Endothelial cell of umbilical vein (primary cell): ENCODE measurements around the gene PPM1M. TPM values are rescaled to one million over a fixed set of nuclear protein-coding genes. Genes with fewer than 3 reads are reported as not detected.

Experiments
- BruUV-seq: library from RNA; stranded (reverse); fragments of 400-500 nt; replicated peaks from 2 replicates; lab custom pipeline; 2021; lab: Mats Ljungman, UMichigan
- CTCF ChIA-PET: fragments of 300-600, 350-600 bp; sonication (Branson Sonifier 250); formaldehyde crosslinking; loops from one replicate; lab custom pipeline; 2021; ENCODE audit warnings: antibody characterized with exemption, inconsistent platforms; lab: Charles Lee
- POLR2A ChIA-PET: fragments of 300-600, 350-600 bp; sonication (Branson Sonifier 250); formaldehyde crosslinking; loops from one replicate; lab custom pipeline; 2021; ENCODE audit warnings: antibody characterized with exemption, inconsistent platforms; lab: Charles Lee
- DNase-seq: peaks from one replicate; pipeline ENCODE4 v3.0.0-alpha.2; 2011; ENCODE audit warnings: low read depth, low spot score
- FAIRE-seq: peaks from 2 replicates; lab custom pipeline; 2011; peaks lifted over from hg19 to GRCh38; lab: Jason Lieb, UNC
- H2AFZ ChIP-seq: 2 replicates; pipeline ENCODE4 v1.6.0; 2012; ENCODE audit warnings: low read depth, low read length, control low read depth, inconsistent platforms
- H3K27ac ChIP-seq: 2 replicates; pipeline ENCODE4 v1.5.1; 2011; ENCODE audit warnings: low read depth, mild to moderate bottlenecking, control low read depth, low read length, moderate library complexity; ENCODE audit not compliant: insufficient read depth
- H3K27me3 ChIP-seq, 2 experiments: 2 replicates each; pipeline versions ENCODE4 v1.6.0 to v1.6.1; 2011; ENCODE audit warnings: low read length in 2 of 2, mixed read lengths in 1 of 2; ENCODE audit not compliant: control insufficient read depth in 2 of 2, insufficient read depth in 2 of 2
- H3K36me3 ChIP-seq, 2 experiments: 2 replicates in 1 of 2; 3 replicates in 1 of 2; pipeline ENCODE4 v1.5.1; 2011; ENCODE audit warnings: low read length in 2 of 2, mild to moderate bottlenecking in 1 of 2, moderate library complexity in 1 of 2; ENCODE audit not compliant: control insufficient read depth in 2 of 2, insufficient read depth in 2 of 2; ENCODE audit errors: extremely low read depth in 1 of 2
- H3K4me1 ChIP-seq: 3 replicates; pipeline ENCODE4 v1.5.1; 2011; ENCODE audit warnings: mild to moderate bottlenecking, low read length; ENCODE audit not compliant: control insufficient read depth, insufficient read depth; ENCODE audit errors: extremely low read depth
- H3K4me2 ChIP-seq: 2 replicates; pipeline ENCODE4 v1.6.1; 2011; ENCODE audit warnings: low read length, control low read depth, mixed read lengths; ENCODE audit not compliant: insufficient read depth
- H3K4me3 ChIP-seq, 3 experiments: fragments of 200-600 bp in 1 of 3; sonication (generic), shearing (Covaris generic) in 1 of 3; replicated peaks in 1 of 3; 2 replicates each; pipeline ENCODE4 v1.5.1; 2011 to 2016; ENCODE audit warnings: control low read depth in 3 of 3, low read length in 3 of 3, mild to moderate bottlenecking in 2 of 3, inconsistent platforms in 1 of 3, low read depth in 1 of 3, moderate library complexity in 1 of 3; ENCODE audit not compliant: insufficient read depth in 1 of 3
- H3K79me2 ChIP-seq: 2 replicates; pipeline ENCODE4 v1.6.0; 2012; ENCODE audit warnings: low read length, inconsistent platforms; ENCODE audit not compliant: control insufficient read depth, insufficient read depth
- H3K9ac ChIP-seq: replicated peaks from 2 replicates; pipeline ENCODE3; 2011; ENCODE audit warnings: low read length, control low read depth; ENCODE audit not compliant: insufficient read depth; ENCODE audit errors: extremely low read depth
- H3K9me1 ChIP-seq: replicated peaks from 3 replicates; pipeline ENCODE4 v1.6.0; 2011; ENCODE audit warnings: mild to moderate bottlenecking, low read length; ENCODE audit not compliant: control insufficient read depth, insufficient read depth; ENCODE audit errors: extremely low read depth
- H3K9me3 ChIP-seq: replicated peaks from 2 replicates; pipeline ENCODE4 v1.5.1; 2012; ENCODE audit warnings: low read length, inconsistent platforms; ENCODE audit not compliant: control insufficient read depth, insufficient read depth
- H4K20me1 ChIP-seq: replicated peaks from 2 replicates; pipeline ENCODE3; 2011; ENCODE audit warnings: mild to moderate bottlenecking, low read length; ENCODE audit not compliant: control insufficient read depth, insufficient read depth; ENCODE audit errors: extremely low read depth
- EZH2 ChIP-seq: IDR thresholded peaks from 2 replicates; pipeline ENCODE4 v1.6.1; 2012; ENCODE audit warnings: borderline replicate concordance, low read depth, mild to moderate bottlenecking, moderate library complexity, low read length, inconsistent platforms; ENCODE audit not compliant: severe bottlenecking
- FOS ChIP-seq: IDR thresholded peaks from 2 replicates; pipeline ENCODE4 v1.6.1; 2011; ENCODE audit warnings: mild to moderate bottlenecking, low read length, moderate library complexity, borderline replicate concordance; ENCODE audit not compliant: insufficient read depth
- GATA2 ChIP-seq: IDR thresholded peaks from 2 replicates; pipeline ENCODE4 v1.7.0; 2011; ENCODE audit warnings: low read depth, mild to moderate bottlenecking, moderate library complexity, mixed read lengths, low read length; ENCODE audit not compliant: insufficient read length, insufficient read depth
- JUN ChIP-seq: IDR thresholded peaks from 2 replicates; pipeline ENCODE4 v1.6.1; 2011; ENCODE audit warnings: borderline replicate concordance, low read depth; ENCODE audit not compliant: insufficient read length, insufficient read depth
- MYC ChIP-seq: IDR thresholded peaks from one replicate; pipeline ENCODE4 v1.6.1; 2011; ENCODE audit warnings: mild to moderate bottlenecking, low read depth, low read length
- POLR2A ChIP-seq: IDR thresholded peaks from 2 replicates; pipeline ENCODE4 v1.6.1; 2012; ENCODE audit warnings: low read depth, mild to moderate bottlenecking, control low read depth, low read length
- POLR2AphosphoS5 ChIP-seq: IDR thresholded peaks from 2 replicates; pipeline ENCODE4 v1.6.1; 2012; ENCODE audit warnings: low read depth, mild to moderate bottlenecking, control low read depth, low read length, moderate library complexity; ENCODE audit not compliant: insufficient read depth
- dilution Hi-C: fragments of 300-500 bp; cut with MboI; formaldehyde crosslinking; loops from one replicate; pipeline ENCODE4 v1.15.0; 2019; ENCODE audit warnings: low sequenced_read_pairs; ENCODE audit not compliant: extremely low pct_ligation_motif_present
- intact Hi-C: fragments of 100-400 bp; cut with micrococcal nuclease; formaldehyde crosslinking; loops from one replicate; pipeline ENCODE4 v1.10.0; 2022
- polyA plus RNA-seq, 4 experiments: library from polyadenylated mRNA; depleted of rRNA in 3 of 4; stranded (reverse) in 3 of 4; unstranded in 1 of 4; fragments of >200 nt; gene quantifications; 2 replicates each; pipeline versions ENCODE4 v1.2.1 to v1.2.3, GENCODE V29; 2011 to 2012; ENCODE audit warnings: missing spikeins in 1 of 4
- total RNA-seq: library from RNA; stranded (reverse); gene quantifications from 2 replicates; pipeline ENCODE4 v1.2.3, GENCODE V29; 2021
- TF ChIP-seq, protein P1 (sequence below): IDR thresholded peaks from 2 replicates; pipeline ENCODE4 v1.6.1; 2011; ENCODE audit not compliant: insufficient read depth, insufficient read length
- TF ChIP-seq, protein P2 (sequence below), 2 donors: IDR thresholded peaks; 1 replicate in 1 of 2; 2 replicates in 1 of 2; pipeline ENCODE4 v1.5.1; 2011; ENCODE audit warnings: low read length in 2 of 2, mild to moderate bottlenecking in 2 of 2, moderate library complexity in 2 of 2, control low read depth in 1 of 2, inconsistent platforms in 1 of 2, low read depth in 1 of 2; ENCODE audit not compliant: insufficient read depth in 1 of 2; ENCODE audit errors: extremely low read depth in 1 of 2

The PPM1M gene
- total and polyA plus RNA-seq, 2 donors (not counting 3 experiments of a cell fraction or from before 2014, with no cell fraction given) = 13.7 to 19.4 TPM

DNA sequence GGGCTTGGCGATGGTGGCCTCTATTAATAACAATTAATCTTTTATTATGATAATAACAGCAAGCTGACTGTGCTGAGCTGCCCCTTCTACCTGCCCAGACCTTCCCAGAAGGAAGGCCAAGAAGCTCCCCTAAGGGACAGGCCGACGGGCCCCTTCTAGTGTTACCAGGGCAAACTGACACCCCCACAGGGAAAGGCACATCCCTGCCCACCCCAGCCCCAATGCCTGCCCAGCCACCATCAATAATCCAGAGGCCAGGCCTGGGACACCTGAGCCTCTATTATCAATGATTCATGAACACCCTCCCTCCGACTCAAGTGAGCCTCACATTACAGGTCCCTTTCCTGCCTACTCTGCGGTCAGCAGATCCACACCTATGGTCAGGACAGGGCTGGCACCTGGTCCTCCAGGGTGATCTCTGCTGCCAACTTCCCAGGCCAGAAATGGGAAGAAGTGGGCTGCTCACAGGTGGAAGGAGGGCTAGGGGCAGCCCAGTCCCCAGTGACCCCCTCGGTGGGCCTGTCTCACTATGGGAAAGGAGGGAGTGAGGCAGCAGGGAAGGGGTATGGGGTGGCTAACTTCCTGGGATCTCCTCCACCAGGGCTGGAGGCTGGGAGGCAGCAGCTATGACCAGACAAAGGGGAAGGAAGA lies 8.4 kb upstream of the PPM1M start:
- no peaks in the 10 kb centered on the region for H3K9me1 ChIP-seq
- H3K9ac ChIP-seq = no peak overlapping the region
- no peaks in the 10 kb centered on the region for H3K27me3 ChIP-seq
- intact Hi-C loops (loop anchor here (1.0 to 5.0 kb wide), 2 partner anchors 17 to 210 kb away; partner anchors contain the start of gene SEMA3G), dilution Hi-C loops (no loop called here)
- DNase-seq (no peak), FAIRE-seq (no peak)
- H3K27ac ChIP-seq = peak overlapping the region; percentile 80
- H2AFZ ChIP-seq = no peak overlapping the region
- H3K36me3 ChIP-seq = peaks cover 0 to 2% of the 10 kb centered on the region in 2 experiments
- CTCF ChIA-PET = interaction anchor here (0.7 to 7.3 kb wide), 15 partner anchors 15 to 212 kb away, joined by 3 to 104 read pairs (median 3); partner anchors contain the start of genes GLYCTK, POC1A, TLR9 and WDR82
- POLR2A ChIA-PET = interaction anchor here (0.9 kb wide), 1 partner anchor 18 kb away, joined by 3 read pairs; no protein-coding TSS in a partner anchor
- no peak overlapping the region for H3K4me3 ChIP-seq
- TF ChIP-seq FOS = no peak
- TF ChIP-seq MYC = no peak
- no peak for TF ChIP-seq GATA2
- no peak for TF ChIP-seq JUN
- no peak for TF ChIP-seq EZH2
- peaks cover 18% of the 10 kb centered on the region for H3K4me1 ChIP-seq
- H4K20me1 ChIP-seq = no peaks in the 10 kb centered on the region
- H3K4me2 ChIP-seq = peak overlapping the region; percentile 32
- peaks cover 40% of the 10 kb centered on the region for H3K79me2 ChIP-seq
- BruUV-seq = no TSS peak
- no peaks in the 10 kb centered on the region for H3K9me3 ChIP-seq

DNA sequence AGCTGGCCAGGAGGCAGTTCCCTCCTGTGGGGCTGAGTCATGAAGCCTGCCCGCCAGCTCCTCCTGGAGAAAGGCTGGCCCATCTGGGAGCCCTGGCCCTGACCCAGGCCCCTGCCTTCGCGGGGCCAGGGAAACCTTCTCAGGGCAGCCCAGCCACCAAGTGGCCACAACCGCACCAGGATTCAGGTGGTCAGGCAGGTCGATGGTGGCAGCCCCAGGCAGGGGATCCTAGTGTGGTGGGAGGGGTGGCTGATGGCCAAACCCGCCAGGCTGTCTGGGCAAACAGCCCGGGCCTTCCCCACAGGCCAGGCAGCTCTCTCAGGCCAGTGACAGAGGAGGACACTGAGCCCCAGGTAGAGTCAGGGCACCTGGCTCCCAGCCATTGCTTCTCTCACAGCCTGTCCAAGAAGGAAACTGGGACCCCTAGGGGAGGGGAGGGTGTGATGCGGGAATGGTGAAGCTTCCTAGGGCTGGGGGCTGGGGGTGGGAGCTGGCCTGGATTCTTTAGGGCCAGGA lies 7.8 kb upstream of the PPM1M start:
- no peaks in the 10 kb centered on the region for H3K9me3 ChIP-seq
- DNase-seq = peak; percentile 61
- TF ChIP-seq POLR2A = peak; percentile 16
- TF ChIP-seq GATA2 = no peak
- peak; percentile 39 for TF ChIP-seq POLR2AphosphoS5
- no peak for TF ChIP-seq MYC
- TF ChIP-seq, protein P1, sequence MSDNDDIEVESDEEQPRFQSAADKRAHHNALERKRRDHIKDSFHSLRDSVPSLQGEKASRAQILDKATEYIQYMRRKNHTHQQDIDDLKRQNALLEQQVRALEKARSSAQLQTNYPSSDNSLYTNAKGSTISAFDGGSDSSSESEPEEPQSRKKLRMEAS = no peak
- TF ChIP-seq EZH2 = no peak
- TF ChIP-seq, protein P2, sequence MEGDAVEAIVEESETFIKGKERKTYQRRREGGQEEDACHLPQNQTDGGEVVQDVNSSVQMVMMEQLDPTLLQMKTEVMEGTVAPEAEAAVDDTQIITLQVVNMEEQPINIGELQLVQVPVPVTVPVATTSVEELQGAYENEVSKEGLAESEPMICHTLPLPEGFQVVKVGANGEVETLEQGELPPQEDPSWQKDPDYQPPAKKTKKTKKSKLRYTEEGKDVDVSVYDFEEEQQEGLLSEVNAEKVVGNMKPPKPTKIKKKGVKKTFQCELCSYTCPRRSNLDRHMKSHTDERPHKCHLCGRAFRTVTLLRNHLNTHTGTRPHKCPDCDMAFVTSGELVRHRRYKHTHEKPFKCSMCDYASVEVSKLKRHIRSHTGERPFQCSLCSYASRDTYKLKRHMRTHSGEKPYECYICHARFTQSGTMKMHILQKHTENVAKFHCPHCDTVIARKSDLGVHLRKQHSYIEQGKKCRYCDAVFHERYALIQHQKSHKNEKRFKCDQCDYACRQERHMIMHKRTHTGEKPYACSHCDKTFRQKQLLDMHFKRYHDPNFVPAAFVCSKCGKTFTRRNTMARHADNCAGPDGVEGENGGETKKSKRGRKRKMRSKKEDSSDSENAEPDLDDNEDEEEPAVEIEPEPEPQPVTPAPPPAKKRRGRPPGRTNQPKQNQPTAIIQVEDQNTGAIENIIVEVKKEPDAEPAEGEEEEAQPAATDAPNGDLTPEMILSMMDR (IDR thresholded peaks at IDR 0.05; ENCODE audit: extremely low read depth in 1 of 2, insufficient read depth in 1 of 2, low read depth in 1 of 2, low read length in 2 of 2) = no peak
- no peak for TF ChIP-seq JUN
- peak; percentile 76 for TF ChIP-seq FOS
- H3K4me2 ChIP-seq = peak overlapping the region; percentile 32
- intact Hi-C loops = loop anchor here (1.0 to 5.0 kb wide), 4 partner anchors 17 to 210 kb away; partner anchors contain the start of gene SEMA3G
- POLR2A ChIA-PET = interaction anchor here (0.9 kb wide), 1 partner anchor 19 kb away, joined by 3 read pairs; no protein-coding TSS in a partner anchor
- peak overlapping the region; percentile 80 for H3K27ac ChIP-seq
- peak; percentile 92 for FAIRE-seq
- no peaks in the 10 kb centered on the region for H3K9me1 ChIP-seq
- CTCF ChIA-PET = interaction anchor here (0.7 to 7.3 kb wide), 14 partner anchors 16 to 212 kb away, joined by 3 to 104 read pairs (median 4); partner anchors contain the start of genes GLYCTK, POC1A, TLR9 and WDR82
- no peaks in the 10 kb centered on the region for H4K20me1 ChIP-seq
- H3K9ac ChIP-seq = no peak overlapping the region
- peaks cover 37% of the 10 kb centered on the region for H3K79me2 ChIP-seq
- H3K4me1 ChIP-seq = peaks cover 18% of the 10 kb centered on the region
- H3K4me3 ChIP-seq = peak overlapping the region in 2 of 3 experiments; percentile 7 to 66
- dilution Hi-C loops = no loop called here
- H2AFZ ChIP-seq = no peak overlapping the region
- BruUV-seq = no TSS peak
- peaks cover 0 to 2% of the 10 kb centered on the region in 2 experiments for H3K36me3 ChIP-seq
- H3K27me3 ChIP-seq = no peaks in the 10 kb centered on the region
